ENCODE results near the gene PPIE.

GRCh38 chr1:39800471-39800835 lies 61.8 kb downstream of the PPIE start:
- TF ChIP-seq EZH2 (IDR thresholded peaks at IDR 0.05; ENCODE audit: low read length) (no peak), CTCF (optimal IDR thresholded peaks at IDR 0.05 in 1 of 3, IDR thresholded peaks at IDR 0.05 in 1 of 3, conservative IDR thresholded peaks at IDR 0.05 in 1 of 3; ENCODE audit: extremely low read depth in 1 of 3, insufficient read depth in 2 of 3, low read length in 3 of 3) (no peak)
